Stimulated activated effector memory CD8-positive, alpha-beta T cell treated with anti-CD3 and anti-CD28 coated beads, Interleukin-12 subunit alpha, Interleukin-12 subunit beta, amount 100 ng/mL, for 72 hours (primary cell): ENCODE results near the gene TULP1.
A peak's percentile ranks its signal among the peaks of the same experiment; 100 is the strongest.
"Not testable (repeated sequence)": the region's sequence is repeated elsewhere in the genome, so short reads cannot be mapped to it uniquely, and the experiment has no call there.

Experiments used
- ATAC-seq: fragments of 150-1000 bp; cut with Tn5 transposase; 2 replicates; pipeline ENCODE4 v1.10.0; 2021
- DNase-seq, 2 donors: peaks; one replicate each; pipeline ENCODE4 v3.0.0; 2021 to 2022; ENCODE audit warnings: low spot score in 2 of 2
- H3K27ac Mint-ChIP-seq: one replicate; pipeline ENCODE4 v1.8.0; 2022; ENCODE audit warnings: mild to moderate bottlenecking, mixed read lengths
- H3K36me3 Mint-ChIP-seq: one replicate; pipeline ENCODE4 v1.8.0; 2022; ENCODE audit warnings: mild to moderate bottlenecking, mixed read lengths
- H3K4me1 Mint-ChIP-seq: one replicate; pipeline ENCODE4 v1.8.0; 2022; ENCODE audit warnings: mixed read lengths
- H3K4me3 Mint-ChIP-seq: one replicate; pipeline ENCODE4 v1.8.0; 2022; ENCODE audit warnings: mild to moderate bottlenecking, mixed read lengths
- H3K9me3 Mint-ChIP-seq: one replicate; pipeline ENCODE4 v1.8.0; 2022; ENCODE audit warnings: mixed read lengths

The TULP1 gene

DNA sequence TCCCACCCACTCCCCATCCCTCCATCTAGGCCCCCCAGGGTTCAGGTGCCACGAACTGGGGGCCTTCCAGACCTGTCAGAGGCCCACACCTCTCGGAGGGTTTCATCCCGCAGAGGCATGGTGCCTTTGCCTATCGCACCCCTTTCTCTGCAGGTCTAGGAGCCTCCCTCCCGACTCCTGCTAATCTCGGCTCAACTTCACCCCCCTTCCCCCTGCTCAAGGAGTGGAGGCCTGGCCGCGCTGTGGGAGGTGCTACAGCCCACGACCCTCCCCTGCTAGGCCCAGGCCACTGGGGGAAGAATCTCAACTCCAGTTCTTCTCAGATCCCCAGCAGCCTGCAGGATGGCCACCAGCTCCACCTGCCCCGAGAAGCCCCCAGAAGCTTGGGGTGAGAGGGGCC lies at the start of gene TULP1:
Gene TULP1, minus strand, starts transcription at position 157 of the 400 bp plus-strand sequence. Its CDS starts 38 bp downstream, at position 119.
- no peaks in the 10 kb centered on the region for H3K9me3 Mint-ChIP-seq
- H3K27ac Mint-ChIP-seq = no peak within 1 kb of the TSS
- H3K4me3 Mint-ChIP-seq = no peak within 1 kb of the TSS
- H3K4me1 Mint-ChIP-seq = no peaks in the 10 kb centered on the region
- no peak for DNase-seq
- no peak for ATAC-seq
- H3K36me3 Mint-ChIP-seq = no peaks in the 10 kb centered on the region

DNA sequence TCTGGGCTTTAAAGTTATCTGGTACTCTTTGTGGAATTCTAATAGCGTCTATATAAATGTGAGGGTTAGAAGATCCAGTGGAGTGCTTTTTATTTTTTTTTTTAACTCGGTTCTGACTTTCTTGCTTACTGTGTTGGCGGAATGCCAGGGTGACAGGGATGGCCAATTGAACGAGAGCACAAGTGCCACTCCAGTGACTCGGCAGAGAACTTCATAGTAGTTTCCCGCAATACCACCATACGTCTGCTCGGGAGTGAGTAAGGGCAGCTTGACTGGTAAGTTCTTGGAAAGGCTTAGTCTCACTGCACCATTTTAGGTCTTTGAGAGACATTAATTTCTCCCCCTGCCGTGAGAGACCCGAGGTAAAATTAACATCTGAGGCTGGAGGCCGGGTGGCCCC lies 49.4 kb upstream of the TULP1 start:
- H3K4me3 Mint-ChIP-seq = no peak overlapping the region

DNA sequence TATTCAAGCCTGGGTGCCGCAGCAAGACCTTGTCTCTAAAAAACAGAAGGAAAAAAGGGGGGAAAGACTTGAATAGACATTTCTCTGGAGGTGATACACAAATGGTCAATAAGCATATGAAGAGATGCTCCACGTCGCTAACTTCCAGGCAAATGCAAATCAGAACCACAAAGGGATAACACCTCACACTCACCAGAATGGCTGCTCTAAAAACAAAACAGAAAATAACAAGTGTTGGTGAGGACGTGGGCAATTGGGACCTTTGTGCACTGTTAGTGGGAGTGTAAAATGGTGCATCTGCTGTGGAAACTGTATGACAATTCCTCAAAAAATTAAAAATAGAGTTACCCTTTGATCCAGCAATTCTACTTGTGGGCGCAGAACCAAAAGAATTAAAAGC lies 48.4 kb upstream of the TULP1 start:
- Mint-ChIP-seq H3K4me1 (no peaks in the 10 kb centered on the region), H3K4me3 (no peak overlapping the region), H3K36me3 (no peaks in the 10 kb centered on the region), H3K27ac (no peak overlapping the region), H3K9me3 (no peaks in the 10 kb centered on the region)
- no peak for ATAC-seq
- DNase-seq = no peak

More for the DNA sequence above, 49.4 kb upstream of the TULP1 start:
- no peaks in the 10 kb centered on the region for H3K9me3 Mint-ChIP-seq
- DNase-seq (no peak), ATAC-seq (no peak)
- peaks cover 5% of the 10 kb centered on the region for H3K4me1 Mint-ChIP-seq
- H3K27ac Mint-ChIP-seq = no peak overlapping the region
- H3K36me3 Mint-ChIP-seq = no peaks in the 10 kb centered on the region

DNA sequence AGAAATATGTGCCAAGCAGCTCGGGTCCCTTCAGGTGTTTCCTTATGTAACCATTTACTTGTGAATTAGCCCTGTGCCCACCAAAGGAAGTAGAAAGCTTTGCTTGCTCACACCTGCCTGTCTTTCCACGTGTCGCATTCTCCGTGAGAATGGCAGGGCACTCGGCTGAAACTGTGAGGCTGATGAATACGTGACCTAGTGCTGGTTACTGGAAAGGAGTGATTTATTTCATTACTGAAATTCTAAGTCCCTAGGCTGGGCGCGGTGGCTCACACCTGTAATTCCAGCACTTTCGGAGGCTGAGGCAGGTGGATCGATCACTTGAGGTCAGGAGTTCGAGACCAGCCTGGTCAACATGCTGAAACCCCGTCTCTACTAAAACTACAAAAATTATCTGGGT lies 45.9 kb upstream of the TULP1 start:
- Mint-ChIP-seq H3K4me3 (no peak overlapping the region), H3K4me1 (no peaks in the 10 kb centered on the region), H3K36me3 (no peaks in the 10 kb centered on the region), H3K9me3 (no peaks in the 10 kb centered on the region), H3K27ac (no peak overlapping the region)
- ATAC-seq = peak; percentile 34
- DNase-seq = no peak

DNA sequence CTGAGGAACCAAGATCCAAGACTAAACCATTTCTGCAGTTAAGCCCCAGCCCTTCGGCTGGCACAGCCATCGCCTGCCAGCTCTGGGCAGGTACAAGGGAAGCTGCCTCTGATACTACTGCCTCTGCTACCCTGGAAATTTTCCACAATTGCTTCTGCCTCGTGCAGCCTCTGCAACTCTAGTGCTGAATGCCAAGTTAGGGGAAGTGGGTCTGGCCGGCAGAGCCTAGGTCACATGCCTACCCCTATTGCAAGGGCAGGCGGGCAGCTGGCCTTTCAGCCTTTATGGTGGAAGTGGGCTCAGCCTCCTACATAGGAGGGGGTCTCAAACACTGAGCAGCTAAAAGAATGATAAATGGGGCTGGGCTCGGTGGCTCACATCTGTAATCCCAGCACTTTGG lies 44.5 kb upstream of the TULP1 start:
- Mint-ChIP-seq H3K4me3 (no peak overlapping the region), H3K9me3 (no peaks in the 10 kb centered on the region), H3K36me3 (no peaks in the 10 kb centered on the region), H3K4me1 (no peaks in the 10 kb centered on the region), H3K27ac (no peak overlapping the region)
- ATAC-seq (no peak), DNase-seq (no peak)

DNA sequence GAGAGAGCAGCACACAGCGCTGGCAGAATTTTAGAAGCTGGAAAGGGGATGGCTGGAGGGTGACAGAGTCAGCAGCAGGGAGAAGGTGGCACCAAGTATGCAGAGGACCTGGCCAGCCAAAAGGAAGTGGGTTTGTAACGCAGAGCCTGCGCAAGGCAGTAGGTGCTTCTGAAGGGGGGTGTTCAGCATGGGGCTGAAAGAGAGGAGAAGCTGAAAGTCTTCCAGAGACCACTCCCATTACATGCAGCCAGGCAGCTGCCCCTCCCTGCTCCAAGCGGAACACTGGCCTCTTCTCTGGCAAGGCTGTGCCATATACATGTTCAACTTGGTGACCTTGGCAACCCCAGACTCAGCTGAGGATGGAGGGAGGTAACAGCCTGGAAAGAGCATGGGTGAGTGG lies 42.1 kb upstream of the TULP1 start:
- H3K4me1 Mint-ChIP-seq = no peaks in the 10 kb centered on the region
- DNase-seq = no peak
- H3K4me3 Mint-ChIP-seq = no peak overlapping the region
- ATAC-seq = no peak
- H3K9me3 Mint-ChIP-seq = peaks cover 4% of the 10 kb centered on the region
- no peak overlapping the region for H3K27ac Mint-ChIP-seq
- no peaks in the 10 kb centered on the region for H3K36me3 Mint-ChIP-seq

DNA sequence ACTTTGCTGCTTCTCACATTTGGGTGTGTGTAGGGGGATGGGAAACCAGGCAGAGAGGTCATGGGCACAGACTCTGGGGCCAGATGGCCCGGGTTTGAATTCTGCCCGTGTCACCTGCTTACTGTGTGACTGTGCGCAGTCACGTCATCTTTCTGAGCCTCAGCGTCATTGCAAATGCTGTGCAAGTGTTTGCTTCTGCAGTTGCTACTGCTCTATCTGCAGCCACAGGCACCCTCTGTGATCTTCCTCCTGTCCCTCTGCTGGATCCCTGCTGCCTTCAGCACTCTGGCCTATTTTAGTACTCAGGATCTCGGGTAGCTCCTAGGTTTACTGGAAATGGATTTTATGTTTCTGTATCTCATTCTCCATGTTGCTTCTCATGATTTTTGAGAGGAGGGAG lies 40.6 kb upstream of the TULP1 start:
- H3K27ac Mint-ChIP-seq = no peak overlapping the region
- no peaks in the 10 kb centered on the region for H3K36me3 Mint-ChIP-seq
- DNase-seq (no peak), ATAC-seq (no peak)
- H3K4me1 Mint-ChIP-seq = no peaks in the 10 kb centered on the region
- H3K9me3 Mint-ChIP-seq = peaks cover 4% of the 10 kb centered on the region
- no peak overlapping the region for H3K4me3 Mint-ChIP-seq

DNA sequence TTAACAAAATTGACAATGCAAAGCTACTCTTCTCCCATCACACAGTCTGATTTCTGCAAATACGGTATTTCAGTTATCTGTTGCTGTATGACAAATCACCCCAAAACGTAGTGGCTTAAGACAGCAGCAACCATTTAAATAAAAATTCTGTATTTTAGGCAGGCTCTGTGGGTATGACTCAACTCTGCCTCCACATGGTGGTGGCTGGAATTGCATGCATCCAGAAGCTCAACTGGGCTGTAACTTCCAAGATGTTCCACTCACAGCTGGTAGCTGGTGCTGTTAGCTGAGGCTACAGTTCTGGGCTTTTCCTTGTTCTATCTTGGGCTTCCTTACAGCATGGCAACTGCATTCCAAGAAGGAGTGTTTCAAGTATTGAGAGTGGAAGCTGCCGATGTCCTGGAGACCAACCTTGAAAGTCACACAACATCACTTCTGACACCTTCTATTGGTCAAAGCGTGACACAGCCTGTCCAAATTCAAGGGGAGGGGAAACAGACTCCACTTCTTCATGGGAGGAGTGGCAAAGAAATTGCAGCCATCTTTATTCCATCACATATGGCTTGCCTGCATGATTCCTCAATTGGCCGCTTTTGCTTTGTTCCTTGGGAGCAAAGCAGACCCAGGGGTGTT lies 39.7 kb upstream of the TULP1 start:
- peak; percentile 60 to 85 for DNase-seq
- Mint-ChIP-seq H3K4me1 (no peaks in the 10 kb centered on the region), H3K4me3 (no peak overlapping the region), H3K9me3 (peaks cover 4% of the 10 kb centered on the region), H3K27ac (no peak overlapping the region), H3K36me3 (no peaks in the 10 kb centered on the region)
- peak; percentile 66 for ATAC-seq

DNA sequence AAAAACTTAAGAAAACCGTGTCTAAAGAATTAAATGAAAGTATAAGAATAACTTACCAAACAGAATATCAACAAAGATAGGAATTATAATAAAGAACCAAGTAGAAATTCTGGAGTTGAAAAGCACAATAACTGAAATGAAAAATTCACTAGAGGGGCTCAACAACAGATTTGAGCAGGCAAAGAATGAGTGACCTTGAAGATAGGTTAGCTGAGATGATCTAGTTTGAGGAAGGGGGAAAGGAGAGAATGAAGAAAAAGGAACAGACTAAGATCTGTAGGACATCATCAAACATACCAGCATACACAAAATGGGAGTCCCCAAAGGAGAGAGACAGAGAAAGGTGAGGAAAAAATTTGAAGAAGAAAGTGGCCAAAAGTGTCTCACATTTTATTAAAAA lies 37.7 kb upstream of the TULP1 start:
- ATAC-seq = no peak
- DNase-seq = no peak
- Mint-ChIP-seq H3K27ac (no peak overlapping the region), H3K4me3 (no peak overlapping the region), H3K4me1 (no peaks in the 10 kb centered on the region), H3K9me3 (peaks cover 4% of the 10 kb centered on the region), H3K36me3 (no peaks in the 10 kb centered on the region)

DNA sequence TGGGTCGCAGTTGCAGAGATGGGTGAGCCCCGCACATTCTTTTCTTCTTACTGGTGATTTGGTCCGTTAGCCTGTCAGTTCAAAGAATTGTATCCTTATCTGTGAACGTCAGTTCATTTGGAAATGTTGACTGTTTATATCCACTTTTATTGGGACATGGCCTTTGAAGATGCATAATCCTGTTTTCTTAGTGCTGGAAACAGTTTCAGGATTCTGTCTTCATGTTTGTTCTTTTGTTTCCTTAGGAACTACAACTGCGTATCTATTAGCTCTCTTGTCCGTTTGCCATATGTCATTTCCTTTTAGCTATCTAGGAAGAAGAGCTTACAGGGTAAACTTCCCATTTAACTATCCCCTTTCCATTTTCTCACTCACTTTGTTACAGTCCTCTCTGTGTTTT lies 35.0 kb upstream of the TULP1 start:
- DNase-seq = no peak
- no peak overlapping the region for H3K4me3 Mint-ChIP-seq
- no peak overlapping the region for H3K27ac Mint-ChIP-seq
- H3K4me1 Mint-ChIP-seq = no peaks in the 10 kb centered on the region
- H3K36me3 Mint-ChIP-seq = no peaks in the 10 kb centered on the region
- H3K9me3 Mint-ChIP-seq = peaks cover 4% of the 10 kb centered on the region
- no peak for ATAC-seq

DNA sequence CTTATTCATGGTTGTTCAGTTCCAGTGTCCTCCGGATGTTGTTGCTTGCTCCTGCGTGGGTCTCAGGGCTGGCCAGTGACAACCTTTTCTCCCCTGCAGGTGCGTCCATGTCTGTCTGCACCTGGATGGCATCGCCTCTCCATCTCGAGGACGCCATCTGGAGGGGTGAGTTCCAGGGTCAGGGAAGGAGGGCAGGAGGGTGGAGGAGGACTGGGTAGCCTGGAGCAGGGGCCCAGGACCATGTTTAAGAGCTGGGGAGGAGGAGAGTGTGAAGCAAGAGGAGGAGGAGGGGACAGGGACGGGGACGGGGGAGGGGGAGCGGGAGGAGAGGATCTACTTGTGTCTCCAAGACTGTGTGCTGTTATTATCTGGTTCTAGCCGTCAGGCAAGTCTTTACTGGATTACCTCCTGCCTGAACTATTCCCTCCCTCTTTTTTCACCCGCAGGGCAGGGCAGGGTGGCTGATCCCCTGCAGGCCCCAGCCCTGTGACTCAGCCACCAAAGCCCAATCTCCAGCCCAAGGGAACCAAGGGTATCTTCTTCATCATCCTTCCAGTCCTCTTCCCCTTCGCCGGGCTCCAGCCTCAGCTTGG lies 32.2 kb upstream of the TULP1 start:
- H3K36me3 Mint-ChIP-seq = no peaks in the 10 kb centered on the region
- DNase-seq = no peak
- H3K9me3 Mint-ChIP-seq = no peaks in the 10 kb centered on the region
- no peaks in the 10 kb centered on the region for H3K4me1 Mint-ChIP-seq
- no peak for ATAC-seq
- H3K27ac Mint-ChIP-seq = peak overlapping the region; percentile 65
- H3K4me3 Mint-ChIP-seq = no peak overlapping the region

DNA sequence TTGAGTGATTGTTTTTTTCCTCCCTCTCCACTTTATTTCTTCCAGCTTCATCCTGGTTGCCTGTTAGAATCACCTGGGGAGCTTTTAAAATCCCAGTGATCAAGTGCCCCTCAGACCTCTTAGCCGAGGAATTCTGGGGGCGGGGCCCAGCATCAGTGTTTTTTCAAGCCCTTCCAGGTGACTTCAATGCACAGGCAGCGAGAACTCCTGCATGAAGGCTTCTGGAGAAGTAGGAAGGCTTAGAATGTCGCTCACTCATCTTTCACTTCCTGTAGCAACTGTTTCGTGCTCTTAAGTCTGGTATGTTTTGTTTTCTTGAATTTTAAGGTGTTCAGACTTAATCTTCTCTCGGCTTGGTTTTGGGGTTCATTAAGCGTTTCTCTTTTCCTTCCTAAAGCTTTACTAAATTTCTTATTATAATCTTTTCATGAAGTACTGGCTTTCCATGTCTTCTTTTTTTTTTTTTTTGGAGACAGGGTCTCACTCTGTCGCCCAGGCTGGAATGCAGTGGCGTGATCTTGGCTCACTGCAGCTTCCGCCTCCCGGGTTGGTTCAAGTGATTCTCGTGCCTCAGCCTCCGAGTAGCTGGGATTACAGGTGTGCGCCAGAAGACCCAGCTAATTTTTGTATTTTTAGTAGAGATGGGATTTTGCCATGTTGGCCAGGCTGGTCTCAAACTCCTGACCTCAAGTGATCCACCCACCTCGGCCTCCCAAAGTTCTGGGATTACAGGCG lies 30.9 kb upstream of the TULP1 start:
- DNase-seq (no peak), ATAC-seq (no peak)
- Mint-ChIP-seq H3K36me3 (no peaks in the 10 kb centered on the region), H3K9me3 (no peaks in the 10 kb centered on the region), H3K27ac (no peak overlapping the region), H3K4me3 (no peak overlapping the region), H3K4me1 (no peaks in the 10 kb centered on the region)

DNA sequence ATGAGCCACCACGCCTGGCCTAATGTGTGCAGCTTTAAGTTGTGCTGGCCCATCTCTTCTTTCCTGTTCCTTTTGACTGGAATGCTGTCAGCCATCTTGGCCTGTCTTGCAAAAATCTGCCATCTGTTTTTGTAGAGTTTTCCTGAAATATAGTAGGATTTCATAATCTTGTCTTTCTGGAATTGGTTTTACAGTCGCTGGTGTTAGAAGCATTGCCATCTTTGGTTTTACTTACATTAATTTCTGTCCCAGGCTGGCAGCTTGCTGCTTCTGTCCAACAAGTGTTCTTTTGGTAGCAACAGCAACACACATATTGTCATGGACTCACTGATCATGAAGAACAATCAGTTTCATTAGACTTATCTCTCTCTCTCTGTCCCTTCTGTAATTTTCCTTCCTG lies 29.1 kb upstream of the TULP1 start:
- ATAC-seq (no peak), DNase-seq (no peak)
- H3K9me3 Mint-ChIP-seq = no peaks in the 10 kb centered on the region
- no peaks in the 10 kb centered on the region for H3K4me1 Mint-ChIP-seq
- H3K4me3 Mint-ChIP-seq = no peak overlapping the region
- H3K36me3 Mint-ChIP-seq = no peaks in the 10 kb centered on the region
- H3K27ac Mint-ChIP-seq = no peak overlapping the region

DNA sequence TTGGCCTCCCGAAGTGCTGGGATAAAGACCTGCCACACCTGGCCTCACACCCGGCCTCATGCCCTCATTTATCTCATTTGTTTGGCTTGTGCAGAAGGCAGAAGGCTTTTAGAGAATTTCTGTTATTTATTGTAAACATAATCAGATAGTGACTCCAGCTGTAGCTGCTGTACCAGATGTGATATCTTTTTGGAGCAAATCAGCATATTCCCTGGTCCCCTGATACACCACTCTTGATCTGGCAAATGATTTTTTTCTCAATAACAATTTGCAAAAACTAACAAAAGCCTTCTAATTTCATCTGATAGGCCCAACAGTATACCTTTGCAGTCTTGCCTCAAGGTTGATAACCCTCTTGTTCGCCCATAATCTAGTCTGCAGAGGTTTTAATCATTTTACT lies 26.5 kb upstream of the TULP1 start:
- DNase-seq = no peak
- H3K4me1 Mint-ChIP-seq = peaks cover 5% of the 10 kb centered on the region
- no peak overlapping the region for H3K4me3 Mint-ChIP-seq
- H3K36me3 Mint-ChIP-seq = no peaks in the 10 kb centered on the region
- H3K27ac Mint-ChIP-seq = no peak overlapping the region
- no peaks in the 10 kb centered on the region for H3K9me3 Mint-ChIP-seq
- ATAC-seq = no peak

DNA sequence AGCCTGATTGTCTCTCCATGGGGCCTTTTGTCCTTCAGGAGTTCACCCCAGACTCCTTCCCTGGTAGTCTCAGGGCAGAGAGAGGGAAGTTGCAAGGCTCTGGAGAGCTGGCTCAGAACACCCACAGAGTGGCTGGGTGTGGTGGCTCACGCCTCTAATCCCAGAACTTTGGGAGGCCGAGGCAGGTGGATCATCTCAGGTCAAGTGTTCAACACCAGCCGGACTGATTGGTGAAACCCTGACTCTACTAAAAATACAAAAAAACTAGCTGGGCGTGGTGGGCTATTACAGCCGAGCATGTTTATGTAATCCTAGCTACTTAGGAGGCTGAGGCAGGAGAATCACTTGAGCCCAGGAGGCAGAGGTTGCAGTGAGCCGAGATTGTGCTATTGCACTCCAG lies 23.2 kb upstream of the TULP1 start:
- not testable (repeated sequence) for H3K9me3 Mint-ChIP-seq, ATAC-seq, DNase-seq, H3K4me3 Mint-ChIP-seq, H3K4me1 Mint-ChIP-seq, H3K36me3 Mint-ChIP-seq, H3K27ac Mint-ChIP-seq
